Fibroblast of villous mesenchyme (primary cell): Measurements from ENCODE around the gene PAX3. TPM values are rescaled to one million over a fixed set of nuclear protein-coding genes. Genes with fewer than 3 reads are reported as not detected.

Source experiments
- DNase-seq: peaks from one replicate; pipeline ENCODE4 v3.0.0-alpha.2; 2010; ENCODE audit warnings: low read depth
- H3K4me3 ChIP-seq: 2 replicates; pipeline ENCODE4 v1.5.1; 2011; ENCODE audit warnings: low read depth, mild to moderate bottlenecking, low read length
- CTCF ChIP-seq: IDR thresholded peaks from 2 replicates; pipeline ENCODE4 v1.5.1; 2012; ENCODE audit warnings: low read depth, mild to moderate bottlenecking, low read length; ENCODE audit not compliant: insufficient read depth
- total RNA-seq: library from RNA; depleted of rRNA; stranded (reverse); fragments of >200 nt; gene quantifications from 2 replicates; pipeline ENCODE4 v1.2.3, GENCODE V29; 2012

PAX3 gene
- total RNA-seq = not detected in 2 replicates

DNA sequence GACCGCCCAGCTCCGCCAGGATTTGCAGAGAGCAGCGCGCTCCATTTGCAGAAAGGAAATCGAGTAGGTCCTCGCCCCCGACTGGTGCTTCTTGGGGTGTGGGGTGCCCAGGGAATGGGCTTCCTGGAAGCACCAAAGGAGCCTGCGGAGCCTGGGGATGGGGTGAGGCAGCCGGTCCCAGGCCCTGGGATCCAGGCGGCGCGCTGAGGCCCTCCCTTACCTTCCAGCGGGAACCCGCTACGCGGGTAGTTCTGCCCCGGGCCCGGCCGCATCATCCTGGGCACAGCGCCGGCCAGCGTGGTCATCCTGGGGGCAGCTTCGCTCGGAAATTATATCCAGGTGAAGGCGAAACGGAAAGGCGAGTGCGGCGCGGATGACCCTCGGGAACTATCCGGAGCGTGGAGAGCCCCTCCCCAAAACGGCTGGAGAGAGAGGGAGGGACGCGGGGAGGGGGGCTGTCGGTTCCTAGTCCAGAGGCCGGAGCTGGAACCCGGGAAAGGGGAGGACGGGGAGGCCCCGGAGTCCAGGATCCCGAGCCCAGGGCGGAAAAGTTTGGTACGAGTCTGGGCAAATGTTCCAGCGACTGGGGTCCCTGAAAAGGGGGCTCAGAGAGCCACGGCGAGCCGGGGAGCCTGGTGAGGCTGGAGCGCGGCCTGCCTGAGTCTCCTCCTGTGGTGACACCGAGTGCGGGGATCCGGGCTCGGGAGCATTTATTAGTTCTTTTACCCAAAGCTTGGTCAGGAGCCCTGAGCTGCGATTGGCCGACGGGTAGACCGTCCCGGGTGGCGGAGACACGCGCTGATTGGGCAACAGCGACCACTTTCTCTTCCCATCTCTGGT is at the start of gene PAX3:
TSS of gene PAX3 (minus strand) at position 688 of the 840 bp plus-strand sequence. CDS start at position 305, 383 bp downstream.
- DNase-seq = no peak
- H3K4me3 ChIP-seq = no peak within 1 kb of the TSS
- TF ChIP-seq CTCF = no peak

GRCh38 chr2:222341331-222341730 is 42.5 kb upstream of the PAX3 start:
- TF ChIP-seq CTCF = no peak
- H3K4me3 ChIP-seq = no peak overlapping the region
- no peak for DNase-seq

DNA sequence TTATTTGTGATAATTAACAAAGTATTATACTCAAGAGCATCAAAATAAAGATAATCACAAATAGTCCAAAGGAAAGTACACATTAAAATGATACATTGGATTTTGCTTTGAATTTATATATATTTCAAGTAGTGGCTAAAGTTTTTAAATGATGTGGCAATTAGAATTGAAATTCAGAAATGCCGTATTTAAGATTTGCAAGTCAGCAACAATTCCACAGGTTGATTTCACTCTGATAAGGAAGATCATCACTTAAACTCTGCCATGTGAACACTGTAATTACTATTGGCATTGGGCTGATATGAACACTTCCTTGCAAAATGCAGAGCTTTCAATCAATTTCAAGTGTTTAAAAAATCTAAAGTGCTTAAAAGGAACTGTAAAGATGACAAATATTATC is 39.6 kb upstream of the PAX3 start:
- TF ChIP-seq CTCF = no peak
- DNase-seq = no peak
- no peak overlapping the region for H3K4me3 ChIP-seq

DNA sequence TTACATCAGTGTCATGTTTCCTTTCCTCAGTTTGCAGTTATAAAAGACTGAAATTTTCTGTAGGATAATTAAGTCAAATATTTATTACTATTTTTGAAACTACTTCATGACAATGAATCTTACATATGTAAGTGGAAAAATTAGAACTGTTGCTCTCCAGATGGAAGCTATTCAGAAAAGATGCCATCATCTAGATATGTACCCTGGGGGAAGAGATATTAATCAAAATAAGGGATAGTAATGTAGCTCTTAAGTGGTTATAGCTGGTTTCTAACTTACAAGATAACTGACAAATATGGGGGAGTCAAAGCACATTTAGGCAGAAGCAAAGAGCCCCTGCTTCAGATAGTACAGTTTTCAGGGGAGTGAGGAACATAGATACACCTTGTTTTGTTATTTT is 38.1 kb upstream of the PAX3 start:
- no peak for TF ChIP-seq CTCF
- DNase-seq = no peak

DNA sequence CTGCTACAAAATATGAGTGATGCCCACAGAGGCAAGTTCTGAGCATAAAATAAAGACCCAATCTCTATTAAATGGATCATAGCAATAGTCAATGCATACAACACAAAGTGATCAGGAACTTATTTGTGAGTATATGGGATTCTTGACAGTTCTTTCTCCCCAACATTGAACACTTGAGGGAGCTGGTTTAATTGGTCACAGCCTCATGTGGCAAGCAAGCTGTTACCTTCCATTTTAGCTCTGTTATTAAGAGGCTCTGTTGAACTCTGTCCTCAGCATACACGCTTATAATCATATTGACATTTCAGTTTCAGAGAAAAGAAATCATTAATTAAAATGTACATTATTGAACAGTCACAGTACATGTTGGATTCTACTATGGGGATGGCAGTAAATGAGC is 37.6 kb upstream of the PAX3 start:
- H3K4me3 ChIP-seq = no peak overlapping the region
- DNase-seq = no peak
- TF ChIP-seq CTCF = no peak

More for the DNA sequence above, 38.1 kb upstream of the PAX3 start:
- no peak overlapping the region for H3K4me3 ChIP-seq

GRCh38 chr2:222334914-222335313 is 36.1 kb upstream of the PAX3 start:
- no peak for DNase-seq
- no peak overlapping the region for H3K4me3 ChIP-seq
- TF ChIP-seq CTCF = no peak
